Ramos (cell line): ENCODE measurements around the gene KLRB1.
"Not testable (repeated sequence)": the region's sequence is repeated elsewhere in the genome, so short reads cannot be mapped to it uniquely, and the experiment has no call there.

ENCODE experiments used
- in situ Hi-C: fragments of 300-500 bp; cut with MboI; formaldehyde crosslinking; loops from one replicate; pipeline ENCODE4 v1.14.3; 2022; ENCODE audit warnings: low sequenced_read_pairs; ENCODE audit not compliant: unreplicated experiment

The KLRB1 gene

DNA sequence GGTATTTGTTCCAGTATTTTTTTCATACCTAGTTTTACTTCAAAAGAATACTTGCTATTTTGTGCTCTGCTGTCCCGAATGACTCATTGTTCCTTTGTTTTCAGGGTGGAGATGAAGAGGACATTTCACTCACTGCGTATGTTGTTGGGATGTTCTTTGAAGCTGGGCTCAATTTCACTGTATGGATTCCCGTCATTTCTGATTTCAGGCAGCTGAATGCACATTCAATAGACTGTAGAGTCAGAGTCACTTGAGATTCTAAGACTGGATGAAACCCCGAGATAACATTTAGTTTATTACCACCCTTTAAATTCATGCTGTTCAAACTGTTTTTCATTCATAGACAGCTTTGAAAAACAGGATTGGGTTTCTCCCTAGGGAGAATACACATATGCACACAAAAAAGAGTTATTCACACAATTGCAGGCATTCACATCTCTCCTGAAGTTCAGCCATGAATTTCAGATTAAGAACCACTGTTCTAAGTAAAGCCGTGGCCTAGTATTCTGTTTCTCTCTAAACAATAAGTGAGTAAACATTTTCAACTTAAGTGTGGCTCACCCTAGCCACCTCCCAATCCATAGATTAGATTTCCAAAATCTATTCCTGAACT, 44.8 kb downstream of the KLRB1 start:
- in situ Hi-C loops, result not testable (repeated sequence)

DNA sequence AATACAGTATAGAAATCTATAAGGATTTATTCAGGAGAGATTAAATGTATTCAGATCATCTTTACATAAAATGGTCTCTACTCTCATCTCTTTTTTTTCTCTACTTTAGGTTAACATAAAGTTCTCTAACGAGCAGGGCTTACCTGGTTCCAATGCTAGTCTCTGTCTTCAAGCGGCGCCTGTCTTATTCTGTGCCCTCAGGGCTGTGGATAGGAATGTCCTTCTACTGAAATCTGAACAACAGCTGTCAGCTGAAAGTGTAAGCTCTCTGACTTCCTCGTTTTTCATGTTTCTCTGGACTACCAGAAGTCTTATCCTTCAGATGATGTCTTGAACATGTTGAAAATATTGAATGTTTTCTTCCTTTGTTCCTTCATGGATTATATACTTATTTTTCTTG, 62.2 kb downstream of the KLRB1 start:
- in situ Hi-C loops, result not testable (repeated sequence)
